ENCODE data around the gene PIGM. TPM values are rescaled to one million over a fixed set of nuclear protein-coding genes. Genes with fewer than 3 reads are reported as not detected.

The PIGM gene
- total RNA-seq, 4 donors from 2014 or later = 3.0 to 7.0 (median 4.3) TPM

DNA sequence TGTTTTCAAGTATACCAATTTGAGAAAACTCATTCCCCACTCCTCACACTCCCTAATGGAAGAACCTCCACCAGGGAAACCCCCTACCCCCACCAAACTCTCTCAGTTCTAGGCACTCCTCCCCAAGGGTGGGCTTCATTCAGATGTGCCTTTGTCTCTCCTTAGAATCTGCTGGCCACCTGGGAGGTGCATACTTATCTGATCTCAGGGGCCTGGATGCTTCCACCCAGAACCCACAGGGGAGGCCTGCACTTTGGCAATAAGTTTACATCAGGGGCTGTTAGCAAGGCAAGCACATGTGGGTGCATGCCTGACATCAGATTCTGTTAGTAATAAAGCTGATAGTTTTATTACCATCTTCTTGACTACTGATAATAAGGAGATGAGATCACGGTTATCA lies 45.3 kb downstream of the PIGM start:
- Histone ChIP-seq H3K9me3 (no peaks in the 10 kb centered on the region), H3K27ac (no peak overlapping the region), H3K36me3 (no peaks in the 10 kb centered on the region), H3K4me3 (no peak overlapping the region), H3K27me3 (no peaks in the 10 kb centered on the region), H3K4me1 (no peaks in the 10 kb centered on the region)
- DNase-seq (ENCODE audit: low spot score in 2 of 2) = no peak
- WGBS, 2 donors = 83 to 96% methylated on average over 1 of the region's 1 CpG
- TF ChIP-seq, protein P1, sequence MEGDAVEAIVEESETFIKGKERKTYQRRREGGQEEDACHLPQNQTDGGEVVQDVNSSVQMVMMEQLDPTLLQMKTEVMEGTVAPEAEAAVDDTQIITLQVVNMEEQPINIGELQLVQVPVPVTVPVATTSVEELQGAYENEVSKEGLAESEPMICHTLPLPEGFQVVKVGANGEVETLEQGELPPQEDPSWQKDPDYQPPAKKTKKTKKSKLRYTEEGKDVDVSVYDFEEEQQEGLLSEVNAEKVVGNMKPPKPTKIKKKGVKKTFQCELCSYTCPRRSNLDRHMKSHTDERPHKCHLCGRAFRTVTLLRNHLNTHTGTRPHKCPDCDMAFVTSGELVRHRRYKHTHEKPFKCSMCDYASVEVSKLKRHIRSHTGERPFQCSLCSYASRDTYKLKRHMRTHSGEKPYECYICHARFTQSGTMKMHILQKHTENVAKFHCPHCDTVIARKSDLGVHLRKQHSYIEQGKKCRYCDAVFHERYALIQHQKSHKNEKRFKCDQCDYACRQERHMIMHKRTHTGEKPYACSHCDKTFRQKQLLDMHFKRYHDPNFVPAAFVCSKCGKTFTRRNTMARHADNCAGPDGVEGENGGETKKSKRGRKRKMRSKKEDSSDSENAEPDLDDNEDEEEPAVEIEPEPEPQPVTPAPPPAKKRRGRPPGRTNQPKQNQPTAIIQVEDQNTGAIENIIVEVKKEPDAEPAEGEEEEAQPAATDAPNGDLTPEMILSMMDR (IDR thresholded peaks at IDR 0.05) = no peak
- no peak for TF ChIP-seq POLR2A (IDR thresholded peaks at IDR 0.05)

DNA sequence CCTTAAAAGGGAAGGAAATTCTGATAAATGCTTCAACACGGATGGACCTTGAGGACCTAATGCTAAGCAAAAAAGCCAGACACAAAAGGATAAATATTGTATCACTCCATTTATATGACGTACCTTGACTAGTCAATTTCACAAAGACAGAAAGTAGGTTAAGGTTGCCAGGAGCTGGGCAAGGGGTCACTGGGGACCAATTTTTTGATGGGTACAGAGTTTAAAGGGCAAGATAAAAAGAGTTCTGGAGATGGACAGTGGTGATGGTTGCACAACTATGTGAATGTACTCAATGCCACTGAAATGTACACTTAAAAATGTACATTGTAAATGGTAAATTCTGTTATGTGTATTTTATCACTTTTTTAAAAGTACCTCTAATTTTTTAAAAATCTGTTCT lies 45.7 kb downstream of the PIGM start:
- Histone ChIP-seq H3K27ac (no peak overlapping the region), H3K4me3 (no peak overlapping the region), H3K36me3 (no peaks in the 10 kb centered on the region), H3K27me3 (no peaks in the 10 kb centered on the region), H3K4me1 (no peaks in the 10 kb centered on the region), H3K9me3 (no peaks in the 10 kb centered on the region)
- TF ChIP-seq EP300 (IDR thresholded peaks at IDR 0.05) = no peak
- no peak for DNase-seq (ENCODE audit: low spot score in 2 of 2)
- WGBS, 2 donors = 69 to 92% methylated on average over 2 of the region's 2 CpGs

DNA sequence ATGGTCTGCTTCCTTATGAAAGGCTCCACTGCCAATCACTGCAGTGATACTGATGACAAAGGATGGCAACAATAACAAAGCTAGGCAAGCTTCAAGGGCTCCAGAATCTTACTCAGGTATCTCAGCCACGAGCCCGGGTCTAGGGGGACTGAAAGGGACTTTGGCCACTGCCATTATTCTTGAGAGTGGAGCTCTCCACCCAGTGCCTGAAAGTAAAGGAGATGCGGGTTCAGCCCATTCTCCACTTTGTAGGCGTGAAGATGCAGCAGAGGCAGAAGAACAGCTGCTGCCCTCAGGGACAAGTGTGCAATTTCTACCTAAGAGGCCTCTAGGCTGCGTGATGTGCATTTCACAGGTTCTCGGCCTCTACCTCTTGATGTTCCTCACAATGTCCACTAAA lies 46.3 kb downstream of the PIGM start:
- 86 to 94% methylated on average over 6 of the region's 6 CpGs for WGBS, 2 donors
- TF ChIP-seq POLR2A (IDR thresholded peaks at IDR 0.05) (no peak), EP300 (IDR thresholded peaks at IDR 0.05) (no peak)
- TF ChIP-seq, protein P1 (IDR thresholded peaks at IDR 0.05) = no peak
- no peak overlapping the region for H3K4me3 ChIP-seq
- H3K36me3 ChIP-seq = no peaks in the 10 kb centered on the region
- no peaks in the 10 kb centered on the region for H3K27me3 ChIP-seq
- no peak overlapping the region for H3K27ac ChIP-seq
- no peaks in the 10 kb centered on the region for H3K9me3 ChIP-seq
- H3K4me1 ChIP-seq = no peaks in the 10 kb centered on the region
- DNase-seq (ENCODE audit: low spot score in 2 of 2) = no peak

DNA sequence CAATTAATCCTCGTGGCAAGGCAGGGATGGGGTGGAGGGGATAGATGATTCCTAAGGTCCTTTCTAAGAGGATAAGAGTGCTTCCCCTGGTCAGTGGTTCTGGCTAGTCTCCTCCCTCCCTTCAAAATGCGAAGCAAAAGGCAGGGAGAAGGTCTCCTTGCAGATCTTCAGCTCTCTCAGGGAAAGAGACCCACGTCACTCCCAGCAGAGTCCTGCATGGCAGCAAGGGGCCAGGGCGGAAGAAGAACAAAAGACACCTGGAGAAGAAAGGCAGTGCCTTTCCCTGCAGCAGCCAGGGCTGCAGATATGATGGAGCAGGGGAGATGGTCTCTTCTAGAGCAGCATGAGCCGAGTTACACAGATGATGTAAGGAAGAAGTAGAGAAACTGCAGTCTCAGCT lies 48.1 kb downstream of the PIGM start:
- 65 to 69% methylated on average over 5 of the region's 5 CpGs for WGBS, 2 donors
- no peaks in the 10 kb centered on the region for H3K36me3 ChIP-seq
- no peak overlapping the region for H3K27ac ChIP-seq
- H3K9me3 ChIP-seq = no peaks in the 10 kb centered on the region
- TF ChIP-seq, protein P1 (IDR thresholded peaks at IDR 0.05) = no peak
- H3K4me1 ChIP-seq = no peaks in the 10 kb centered on the region
- H3K4me3 ChIP-seq = no peak overlapping the region
- H3K27me3 ChIP-seq = no peaks in the 10 kb centered on the region
- no peak for DNase-seq (ENCODE audit: low spot score in 2 of 2)

DNA sequence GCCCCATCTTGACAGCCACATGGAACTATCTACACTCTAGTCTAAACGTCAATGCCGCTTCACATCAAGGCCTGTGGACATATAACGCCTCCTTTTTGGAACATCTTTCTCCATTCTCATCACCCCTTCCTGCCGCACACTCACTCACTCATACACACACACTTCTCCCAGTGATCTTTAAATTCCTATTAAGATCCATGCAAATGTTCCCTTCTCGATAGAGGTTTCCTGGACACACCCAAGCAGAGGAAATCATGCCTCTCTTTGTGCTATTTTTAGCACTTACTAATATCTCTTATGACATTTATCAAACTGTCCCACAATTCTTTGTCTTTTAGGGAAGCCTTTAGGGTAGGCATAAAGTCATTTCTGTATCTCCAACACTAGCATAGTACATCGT lies 49.5 kb downstream of the PIGM start:
- Histone ChIP-seq H3K4me3 (no peak overlapping the region), H3K27me3 (no peaks in the 10 kb centered on the region), H3K9me3 (no peaks in the 10 kb centered on the region), H3K27ac (no peak overlapping the region), H3K4me1 (no peaks in the 10 kb centered on the region), H3K36me3 (no peaks in the 10 kb centered on the region)
- 75 to 89% methylated on average over 5 to 6 of the region's 6 CpGs for WGBS, 2 donors
- no peak for DNase-seq (ENCODE audit: low spot score in 2 of 2)
- TF ChIP-seq, protein P1 (IDR thresholded peaks at IDR 0.05) = no peak
- TF ChIP-seq POLR2A (IDR thresholded peaks at IDR 0.05) (no peak), EP300 (IDR thresholded peaks at IDR 0.05) (no peak)

DNA sequence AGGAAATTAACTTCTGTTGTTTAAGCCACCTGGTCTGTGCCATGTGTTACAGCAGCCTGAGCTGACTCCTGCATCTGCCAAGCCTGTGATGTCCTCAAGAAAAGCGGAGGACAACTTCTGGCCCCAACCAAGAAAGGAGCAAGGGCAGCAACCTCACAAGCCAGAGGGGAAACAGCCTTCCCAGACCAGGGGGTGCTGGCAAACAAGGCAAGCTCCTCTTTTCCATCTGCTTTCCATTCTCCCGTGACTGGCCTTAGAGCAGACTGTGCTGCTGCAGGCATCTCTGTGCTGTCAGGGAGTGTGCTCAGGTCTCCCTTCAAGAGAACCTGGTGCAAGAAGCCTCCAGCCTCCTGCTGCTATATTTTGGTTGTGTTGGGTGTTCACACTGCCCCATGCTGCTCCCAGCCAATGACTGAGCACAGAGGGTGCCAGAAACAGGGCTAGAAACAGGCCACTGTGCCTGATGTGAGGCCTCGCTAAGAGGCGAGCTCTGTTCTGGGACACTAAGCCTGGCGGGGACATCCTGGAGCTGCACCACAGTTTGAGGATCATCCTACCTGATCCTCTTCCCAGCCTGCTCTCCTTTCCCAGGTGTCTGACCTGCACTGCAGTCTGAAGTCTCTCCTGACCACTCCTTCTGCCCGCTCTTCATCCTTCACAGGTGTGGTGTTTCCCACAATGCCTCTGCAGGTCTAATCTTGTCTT lies 50.3 kb downstream of the PIGM start:
- Histone ChIP-seq H3K4me1 (no peaks in the 10 kb centered on the region), H3K9me3 (no peaks in the 10 kb centered on the region), H3K27me3 (no peaks in the 10 kb centered on the region), H3K27ac (no peak overlapping the region), H3K4me3 (no peak overlapping the region), H3K36me3 (no peaks in the 10 kb centered on the region)
- 89 to 92% methylated on average over 6 of the region's 6 CpGs for WGBS, 2 donors
- TF ChIP-seq EP300 (IDR thresholded peaks at IDR 0.05) (no peak), POLR2A (IDR thresholded peaks at IDR 0.05) (no peak)
- TF ChIP-seq, protein P1 (IDR thresholded peaks at IDR 0.05) = no peak
- DNase-seq (ENCODE audit: low spot score in 2 of 2) = no peak
